ENCODE results near the gene AJUBA. TPM values are rescaled to one million over a fixed set of nuclear protein-coding genes. Genes with fewer than 3 reads are reported as not detected.
A peak's percentile ranks its signal among the peaks of the same experiment; 100 is the strongest.

The AJUBA gene
- 1 to 10 TPM in 1 of 2 experiments, under 1 TPM in 1; 0.41 to 1.2 TPM for total RNA-seq

DNA sequence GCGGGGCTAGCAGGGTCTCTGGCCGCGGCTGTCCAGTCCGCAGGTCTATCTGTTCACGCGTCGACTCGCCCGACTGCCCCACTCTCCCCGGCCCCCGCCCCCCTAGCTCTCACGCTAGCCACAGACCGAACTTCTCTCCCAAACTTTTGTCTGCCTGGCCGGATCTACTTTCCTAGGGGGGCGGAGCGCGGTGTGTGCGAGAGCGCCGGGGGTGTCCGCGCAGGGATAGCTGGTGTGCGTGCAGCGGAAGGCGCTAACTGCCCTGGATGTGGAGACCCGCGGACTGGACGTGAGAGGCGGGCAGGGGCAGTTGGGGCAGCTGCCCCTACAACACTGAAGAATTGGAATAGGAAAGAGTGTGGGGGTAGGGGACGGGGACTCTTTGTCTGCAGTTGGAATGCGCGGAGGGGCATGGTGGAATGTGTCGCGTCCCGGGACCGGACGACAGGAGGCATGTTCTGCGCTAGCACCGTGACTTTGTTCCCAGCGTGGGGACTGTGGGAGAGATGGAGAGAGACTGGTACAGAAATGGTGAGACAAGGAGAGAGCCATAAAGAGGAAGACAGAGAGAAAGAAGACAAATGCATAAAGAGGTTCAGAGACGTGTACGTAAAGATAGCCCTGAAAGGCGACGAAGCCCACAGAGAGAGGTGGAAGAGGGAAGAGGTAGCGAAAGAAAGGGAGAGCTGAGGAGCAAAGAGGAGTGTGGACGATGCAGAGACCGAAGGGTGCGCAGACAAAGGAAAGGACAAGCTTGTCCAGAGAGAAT, at the start of gene AJUBA:
Gene AJUBA, minus strand, starts transcription at position 75 of the 769 bp plus-strand sequence. CDS start 285 bp downstream, outside the sequence.
- peak; percentile 81 for ATAC-seq
- Mint-ChIP-seq H3K36me3 (peaks cover 2% of the 10 kb centered on the region), H3K4me3 (peak within 1 kb of the TSS; percentile 24), H3K27me3 (peaks cover 25% of the 10 kb centered on the region), H3K9me3 (ENCODE audit: low read depth) (no peaks in the 10 kb centered on the region), H3K4me1 (peaks cover 4% of the 10 kb centered on the region), H3K27ac (no peak within 1 kb of the TSS)
- peak; percentile 78 for DNase-seq
- CTCF ChIA-PET = interaction anchor here (0.7 to 25.7 kb wide), 29 partner anchors 11 to 1132 kb away, joined by 3 to 867 read pairs (median 5); partner anchors contain the start of genes ACIN1, C14orf119, CDH24 and HAUS4

DNA sequence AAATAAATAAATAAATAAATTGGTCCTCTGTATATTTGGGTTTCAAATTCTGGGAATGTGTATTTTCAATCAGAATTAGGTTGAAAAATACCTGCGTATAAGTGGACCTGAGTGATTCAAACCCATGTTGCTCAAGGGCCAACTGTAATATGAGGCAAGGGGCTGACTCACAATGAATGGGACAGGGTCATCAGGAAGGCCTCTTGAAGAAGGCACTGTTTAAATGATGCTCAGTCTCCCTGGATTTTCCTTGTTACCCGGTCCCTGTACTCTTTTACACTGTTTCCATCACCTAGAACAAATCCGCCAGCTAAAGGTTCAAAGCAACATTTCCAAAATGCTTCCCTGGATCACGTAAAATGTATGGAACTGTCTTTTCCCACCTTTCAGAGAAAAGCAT, 48.6 kb upstream of the AJUBA start:
- no peak for DNase-seq
- ATAC-seq = no peak
- Mint-ChIP-seq H3K9me3 (ENCODE audit: low read depth) (no peaks in the 10 kb centered on the region), H3K27me3 (no peaks in the 10 kb centered on the region), H3K36me3 (peaks cover 36% of the 10 kb centered on the region), H3K4me3 (no peak overlapping the region), H3K4me1 (peaks cover 45% of the 10 kb centered on the region), H3K27ac (no peak overlapping the region)
- CTCF ChIA-PET = interaction anchor here (1.0 kb wide), 1 partner anchor 38 kb away, joined by 3 read pairs; no protein-coding TSS in a partner anchor

DNA sequence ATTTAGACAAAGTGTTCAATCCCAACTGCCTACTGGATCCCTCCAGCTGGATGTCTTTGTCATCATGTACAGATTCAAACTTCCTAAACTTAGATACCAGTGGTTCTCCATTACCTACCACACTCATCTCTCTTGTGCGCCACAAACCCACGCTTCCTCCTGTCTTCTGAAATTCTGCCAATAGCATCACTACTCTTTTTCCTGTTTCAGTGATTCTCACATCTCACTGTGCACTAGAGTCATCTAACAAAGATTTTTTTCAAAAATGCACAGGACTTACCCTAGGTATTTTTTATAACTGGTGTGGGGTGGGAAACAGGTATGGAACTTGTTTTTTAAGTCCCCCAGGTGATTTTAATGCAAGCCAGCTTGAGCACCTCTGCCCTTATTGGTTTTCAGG, 46.4 kb upstream of the AJUBA start:
- ATAC-seq = peak; percentile 66
- peaks cover 41% of the 10 kb centered on the region for H3K4me1 Mint-ChIP-seq
- no peaks in the 10 kb centered on the region for H3K27me3 Mint-ChIP-seq
- peak overlapping the region; percentile 39 for H3K27ac Mint-ChIP-seq
- no peak overlapping the region for H3K4me3 Mint-ChIP-seq
- CTCF ChIA-PET = interaction anchor here (0.9 to 3.5 kb wide), 11 partner anchors 9 to 98 kb away, joined by 3 to 13 read pairs (median 4); partner anchors contain the start of gene CDH24
- H3K36me3 Mint-ChIP-seq = peaks cover 51% of the 10 kb centered on the region
- H3K9me3 Mint-ChIP-seq (ENCODE audit: low read depth) = no peaks in the 10 kb centered on the region
- DNase-seq = no peak

DNA sequence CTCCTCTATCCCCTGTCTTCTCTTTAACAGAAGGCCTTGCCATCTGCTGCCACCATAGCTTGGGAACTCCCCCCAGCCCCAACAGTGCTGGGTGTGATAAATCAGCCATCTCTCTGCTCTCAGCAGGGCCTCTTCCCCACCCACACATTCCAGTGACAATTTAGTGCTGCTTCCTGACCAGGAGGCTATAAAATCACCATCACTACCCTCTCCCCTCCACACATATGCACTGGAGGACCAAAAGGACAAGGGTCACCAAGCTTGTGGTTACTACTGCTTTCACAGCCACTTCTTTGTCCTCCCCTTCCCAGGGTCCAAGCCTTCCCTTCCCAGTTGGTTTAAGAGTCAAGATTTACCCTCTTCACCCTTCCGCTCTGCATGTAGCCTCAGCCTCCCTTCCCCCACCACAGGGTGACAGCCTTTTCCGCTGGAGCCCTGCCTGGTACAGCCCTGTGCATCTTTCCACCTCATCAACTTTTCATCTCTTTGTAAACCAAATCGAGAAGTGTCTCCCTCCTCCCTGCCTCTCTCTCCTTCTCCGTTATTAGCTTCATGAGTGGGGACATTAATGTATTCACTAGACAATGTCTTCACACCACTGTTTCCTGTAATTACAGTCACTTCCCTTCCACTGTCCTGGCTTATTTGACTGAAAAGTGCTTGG, 42.9 kb upstream of the AJUBA start:
- peak overlapping the region; percentile 9 for H3K27ac Mint-ChIP-seq
- H3K36me3 Mint-ChIP-seq = peaks cover 31% of the 10 kb centered on the region
- no peaks in the 10 kb centered on the region for H3K9me3 Mint-ChIP-seq (ENCODE audit: low read depth)
- no peaks in the 10 kb centered on the region for H3K27me3 Mint-ChIP-seq
- no peak for ATAC-seq
- H3K4me1 Mint-ChIP-seq = peaks cover 25% of the 10 kb centered on the region
- H3K4me3 Mint-ChIP-seq = no peak overlapping the region
- DNase-seq = no peak
- CTCF ChIA-PET = interaction anchor here (0.9 to 2.0 kb wide), 3 partner anchors 39 to 53 kb away, joined by 4 to 13 read pairs (median 5); no protein-coding TSS in a partner anchor

DNA sequence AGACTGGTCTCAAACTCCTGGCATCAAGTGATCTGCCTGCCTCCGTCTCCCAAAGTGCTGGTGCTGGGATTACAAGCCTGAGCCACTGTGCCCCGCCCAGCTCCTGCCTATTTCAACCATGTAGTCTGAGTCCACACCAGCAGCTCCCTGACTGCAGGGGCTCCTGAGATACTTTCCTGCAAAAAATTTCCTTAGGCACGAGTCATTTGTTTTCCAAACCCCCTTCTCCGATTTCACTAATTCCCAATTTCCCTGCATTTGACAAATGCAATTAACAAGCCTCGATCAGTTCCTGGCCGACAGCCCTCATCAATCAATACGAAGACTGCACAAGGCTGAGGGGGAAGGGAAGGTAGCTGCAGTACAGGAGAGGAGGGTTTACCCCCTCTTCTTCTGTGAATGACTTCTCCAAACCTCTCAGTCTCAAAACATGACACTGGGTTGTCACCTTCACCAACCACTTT, 42.3 kb upstream of the AJUBA start:
- no peak overlapping the region for H3K27ac Mint-ChIP-seq
- no peak for ATAC-seq
- H3K27me3 Mint-ChIP-seq = no peaks in the 10 kb centered on the region
- no peak overlapping the region for H3K4me3 Mint-ChIP-seq
- no peaks in the 10 kb centered on the region for H3K9me3 Mint-ChIP-seq (ENCODE audit: low read depth)
- H3K4me1 Mint-ChIP-seq = peaks cover 25% of the 10 kb centered on the region
- H3K36me3 Mint-ChIP-seq = peaks cover 31% of the 10 kb centered on the region
- CTCF ChIA-PET = interaction anchor here (1.7 to 2.0 kb wide), 2 partner anchors 38 to 52 kb away, joined by 4 to 13 read pairs; no protein-coding TSS in a partner anchor
- no peak for DNase-seq

DNA sequence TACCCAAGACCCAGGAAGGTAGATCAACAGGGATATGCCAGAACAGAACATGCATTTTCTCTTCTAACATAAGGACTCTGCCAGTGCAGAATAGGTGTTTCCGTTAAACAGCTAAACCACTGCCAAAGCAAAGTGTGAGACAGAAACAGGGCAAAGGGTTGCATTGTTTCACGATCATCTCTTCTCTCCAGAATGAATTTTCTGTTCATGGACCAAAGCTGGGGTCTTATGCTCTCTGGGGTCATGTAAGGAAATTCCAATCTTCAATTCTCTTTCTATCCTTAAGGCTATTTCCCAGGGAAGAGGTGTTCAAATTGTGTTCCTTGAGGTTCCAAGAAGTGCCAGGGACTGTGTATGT, 41.4 kb upstream of the AJUBA start:
- peaks cover 26% of the 10 kb centered on the region for H3K36me3 Mint-ChIP-seq
- CTCF ChIA-PET = interaction anchor here (1.6 to 2.3 kb wide), 5 partner anchors 34 to 51 kb away, joined by 4 to 13 read pairs (median 5); partner anchors contain the start of gene CDH24
- H3K4me3 Mint-ChIP-seq = no peak overlapping the region
- H3K9me3 Mint-ChIP-seq (ENCODE audit: low read depth) = no peaks in the 10 kb centered on the region
- H3K27me3 Mint-ChIP-seq = no peaks in the 10 kb centered on the region
- peaks cover 17% of the 10 kb centered on the region for H3K4me1 Mint-ChIP-seq
- H3K27ac Mint-ChIP-seq = no peak overlapping the region
- no peak for DNase-seq
- ATAC-seq = no peak

DNA sequence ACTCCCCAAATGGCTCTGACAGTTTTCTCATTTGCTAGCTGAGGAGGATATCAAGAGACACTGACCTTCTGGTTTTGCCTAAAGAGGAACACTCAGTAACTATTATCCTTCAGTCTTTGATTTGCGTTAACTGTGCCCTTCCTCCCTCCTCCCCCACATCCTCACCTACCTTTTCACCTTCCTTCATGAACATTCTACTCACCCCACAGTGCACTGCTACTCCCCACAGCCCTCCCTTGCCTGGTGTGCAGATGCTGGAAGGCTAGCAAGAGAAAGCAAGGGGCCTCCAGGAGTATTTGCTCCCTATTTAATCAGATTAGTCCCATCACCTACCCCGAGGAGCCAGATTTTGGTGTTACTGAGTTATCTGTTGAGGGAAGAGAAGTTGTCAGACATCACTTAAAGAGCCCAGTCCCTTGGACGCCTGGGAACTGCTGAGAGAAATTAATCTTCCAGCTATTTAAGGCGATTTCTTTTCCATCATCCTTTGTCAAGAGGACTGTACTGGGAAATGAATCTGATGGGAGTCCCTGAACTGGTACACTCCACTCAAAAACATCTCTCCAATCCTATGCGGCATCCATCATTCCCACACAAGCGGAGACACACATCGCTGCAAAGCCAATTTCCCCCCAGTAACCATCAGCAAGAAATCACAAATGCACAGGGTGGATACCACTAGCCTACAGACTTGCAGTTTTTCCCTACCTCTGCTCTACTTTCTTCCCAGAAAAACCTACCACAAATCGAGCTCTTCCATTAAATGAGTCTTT, 40.9 kb upstream of the AJUBA start:
- DNase-seq = no peak
- no peak for ATAC-seq
- no peaks in the 10 kb centered on the region for H3K27me3 Mint-ChIP-seq
- no peaks in the 10 kb centered on the region for H3K9me3 Mint-ChIP-seq (ENCODE audit: low read depth)
- H3K4me1 Mint-ChIP-seq = peaks cover 14% of the 10 kb centered on the region
- H3K36me3 Mint-ChIP-seq = peaks cover 24% of the 10 kb centered on the region
- CTCF ChIA-PET = interaction anchor here (1.2 to 2.3 kb wide), 7 partner anchors 17 to 51 kb away, joined by 3 to 13 read pairs (median 5); partner anchors contain the start of gene CDH24
- no peak overlapping the region for H3K4me3 Mint-ChIP-seq
- H3K27ac Mint-ChIP-seq = no peak overlapping the region

DNA sequence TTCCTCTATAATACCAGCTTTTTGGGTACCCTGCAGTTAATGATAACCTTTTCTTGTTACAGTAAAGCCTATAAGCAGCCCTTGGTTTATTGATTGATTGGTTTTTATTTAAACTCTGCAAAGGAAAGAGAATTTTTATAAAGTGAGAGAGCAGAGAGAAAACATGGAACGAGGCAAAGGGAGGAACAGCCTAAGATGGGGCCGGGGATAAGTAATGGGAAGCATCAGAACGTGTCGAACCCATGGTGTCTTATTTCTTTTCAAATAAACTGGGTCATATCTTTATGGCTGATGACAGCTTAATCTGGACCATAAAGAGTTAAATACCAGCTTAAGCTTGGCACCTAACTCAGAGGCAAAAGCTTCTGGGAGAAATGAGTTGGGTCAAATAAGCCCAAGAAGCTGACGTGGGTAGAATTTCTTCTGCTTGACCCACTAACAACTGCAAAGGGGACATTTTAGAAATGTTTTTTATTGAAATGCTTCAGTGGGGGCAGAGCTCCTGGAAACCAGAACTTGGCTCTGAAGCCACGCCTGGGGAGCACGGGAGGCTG, 39.6 kb upstream of the AJUBA start:
- DNase-seq (no peak), ATAC-seq (no peak)
- no peaks in the 10 kb centered on the region for H3K9me3 Mint-ChIP-seq (ENCODE audit: low read depth)
- no peak overlapping the region for H3K4me3 Mint-ChIP-seq
- H3K36me3 Mint-ChIP-seq = peaks cover 20% of the 10 kb centered on the region
- CTCF ChIA-PET = interaction anchor here (1.2 to 2.3 kb wide), 3 partner anchors 15 to 38 kb away, joined by 3 to 5 read pairs (median 5); no protein-coding TSS in a partner anchor
- H3K4me1 Mint-ChIP-seq = peaks cover 10% of the 10 kb centered on the region
- no peak overlapping the region for H3K27ac Mint-ChIP-seq
- H3K27me3 Mint-ChIP-seq = no peaks in the 10 kb centered on the region

DNA sequence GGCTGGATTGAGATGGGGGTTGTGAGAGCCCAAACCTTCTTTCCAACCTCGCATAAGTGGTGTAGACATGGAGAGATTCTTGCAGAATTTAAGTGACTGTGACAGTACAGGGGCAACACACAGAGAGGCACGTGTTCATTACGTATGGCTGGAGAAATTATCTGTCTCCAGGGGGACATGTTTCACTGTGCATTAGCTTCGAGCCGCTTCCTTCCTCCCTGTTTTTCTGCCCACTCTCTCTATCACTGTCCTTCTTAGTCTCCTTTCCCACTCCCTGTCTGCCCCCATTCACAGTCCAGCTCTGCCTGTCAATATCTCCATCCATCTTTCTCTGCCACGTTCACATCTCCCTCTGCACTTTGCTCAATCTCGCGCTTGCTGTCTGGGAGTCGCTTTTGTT, 39.1 kb upstream of the AJUBA start:
- CTCF ChIA-PET = interaction anchor here (1.2 to 2.3 kb wide), 3 partner anchors 15 to 38 kb away, joined by 3 to 5 read pairs (median 5); no protein-coding TSS in a partner anchor
- no peak for ATAC-seq
- Mint-ChIP-seq H3K9me3 (ENCODE audit: low read depth) (no peaks in the 10 kb centered on the region), H3K27me3 (no peaks in the 10 kb centered on the region), H3K36me3 (peaks cover 20% of the 10 kb centered on the region), H3K27ac (no peak overlapping the region), H3K4me3 (no peak overlapping the region), H3K4me1 (peaks cover 10% of the 10 kb centered on the region)
- DNase-seq = no peak

DNA sequence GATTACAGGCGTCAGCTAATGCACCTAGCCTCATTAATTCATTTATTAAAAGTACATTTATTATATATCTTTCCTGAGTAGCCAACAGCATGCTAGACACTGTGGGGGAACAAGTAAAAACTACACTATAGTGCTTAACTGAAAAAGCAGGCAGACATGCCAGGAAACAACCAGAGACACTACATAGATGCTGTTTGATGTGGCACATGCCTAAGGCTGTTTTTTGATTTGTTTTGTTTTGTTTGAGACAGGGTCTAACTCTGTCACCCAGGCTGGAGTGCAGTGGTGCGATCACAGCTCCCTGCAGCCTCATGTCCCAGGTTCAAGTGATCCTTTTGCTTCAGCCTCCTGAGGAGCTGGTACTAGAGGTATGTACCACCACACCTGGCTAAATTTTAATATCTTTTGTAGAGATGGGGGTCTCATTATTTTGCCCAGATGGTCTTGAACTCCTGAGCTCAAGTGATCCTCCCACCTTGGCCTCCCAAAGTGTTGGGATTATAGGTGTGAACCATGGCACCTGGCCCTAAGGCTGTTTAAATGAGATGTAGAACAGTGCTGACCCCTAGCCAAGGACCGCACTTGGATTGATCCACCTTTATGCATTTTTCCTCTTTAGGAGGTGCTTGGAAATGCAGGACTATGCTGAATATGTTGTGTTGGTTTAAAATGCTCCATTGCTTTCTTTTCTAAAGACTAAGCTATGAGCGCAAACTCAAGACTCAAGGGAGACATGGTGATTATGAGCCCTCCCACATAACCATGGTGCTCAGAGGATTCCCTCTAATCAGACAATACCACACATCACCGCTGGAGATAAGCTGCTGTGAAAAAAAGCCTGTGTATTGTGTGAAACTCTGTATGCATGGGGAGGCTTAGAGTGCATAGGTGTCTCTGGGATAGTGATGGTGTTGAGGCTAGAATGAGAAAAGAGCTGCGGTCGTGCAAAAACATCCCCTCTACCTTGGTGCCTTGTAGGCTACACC, 38.1 kb upstream of the AJUBA start:
- CTCF ChIA-PET = interaction anchor here (0.7 to 1.4 kb wide), 2 partner anchors 9 to 34 kb away, joined by 3 to 6 read pairs; no protein-coding TSS in a partner anchor
- Mint-ChIP-seq H3K36me3 (peaks cover 12% of the 10 kb centered on the region), H3K27me3 (no peaks in the 10 kb centered on the region), H3K9me3 (ENCODE audit: low read depth) (no peaks in the 10 kb centered on the region), H3K4me3 (no peak overlapping the region), H3K4me1 (peaks cover 8% of the 10 kb centered on the region), H3K27ac (no peak overlapping the region)
- ATAC-seq (no peak), DNase-seq (no peak)

DNA sequence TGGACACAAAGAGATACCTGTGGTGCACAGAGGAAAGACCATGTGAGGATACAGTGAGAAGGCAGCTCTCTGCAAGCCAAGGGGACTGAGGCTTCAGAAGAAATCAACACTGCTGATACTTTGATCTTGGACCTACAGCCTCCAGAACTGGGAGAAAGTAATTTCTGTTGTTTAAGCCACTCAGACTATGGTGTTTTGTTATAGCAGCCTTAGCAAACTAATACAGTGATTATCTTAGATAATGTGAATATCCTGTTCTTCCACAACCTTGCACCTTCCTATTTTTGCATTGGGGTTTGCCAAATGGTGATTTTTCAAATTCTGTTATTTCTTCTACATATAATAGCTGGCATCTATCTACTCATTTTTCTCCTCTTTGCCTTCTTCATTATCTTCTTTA, 35.8 kb upstream of the AJUBA start:
- no peaks in the 10 kb centered on the region for H3K27me3 Mint-ChIP-seq
- peaks cover 3% of the 10 kb centered on the region for H3K4me1 Mint-ChIP-seq
- no peak overlapping the region for H3K4me3 Mint-ChIP-seq
- H3K27ac Mint-ChIP-seq = no peak overlapping the region
- DNase-seq (no peak), ATAC-seq (no peak)
- CTCF ChIA-PET = interaction anchor here (2.7 kb wide), 1 partner anchor 40 kb away, joined by 9 read pairs; no protein-coding TSS in a partner anchor
- no peaks in the 10 kb centered on the region for H3K9me3 Mint-ChIP-seq (ENCODE audit: low read depth)
- peaks cover 2% of the 10 kb centered on the region for H3K36me3 Mint-ChIP-seq

All from activated CD8-positive, alpha-beta memory T cell treated with anti-CD3 and anti-CD28 coated beads, Interleukin-2, amount 10 ng/mL, durations not matched to agents 7 days and 5 days (primary cell).